ENCODE results near the gene LTA. TPM values are rescaled to one million over a fixed set of nuclear protein-coding genes. Genes with fewer than 3 reads are reported as not detected.

The LTA gene
- total and polyA plus RNA-seq, 2 experiments from 2014 or later, result not detected

DNA sequence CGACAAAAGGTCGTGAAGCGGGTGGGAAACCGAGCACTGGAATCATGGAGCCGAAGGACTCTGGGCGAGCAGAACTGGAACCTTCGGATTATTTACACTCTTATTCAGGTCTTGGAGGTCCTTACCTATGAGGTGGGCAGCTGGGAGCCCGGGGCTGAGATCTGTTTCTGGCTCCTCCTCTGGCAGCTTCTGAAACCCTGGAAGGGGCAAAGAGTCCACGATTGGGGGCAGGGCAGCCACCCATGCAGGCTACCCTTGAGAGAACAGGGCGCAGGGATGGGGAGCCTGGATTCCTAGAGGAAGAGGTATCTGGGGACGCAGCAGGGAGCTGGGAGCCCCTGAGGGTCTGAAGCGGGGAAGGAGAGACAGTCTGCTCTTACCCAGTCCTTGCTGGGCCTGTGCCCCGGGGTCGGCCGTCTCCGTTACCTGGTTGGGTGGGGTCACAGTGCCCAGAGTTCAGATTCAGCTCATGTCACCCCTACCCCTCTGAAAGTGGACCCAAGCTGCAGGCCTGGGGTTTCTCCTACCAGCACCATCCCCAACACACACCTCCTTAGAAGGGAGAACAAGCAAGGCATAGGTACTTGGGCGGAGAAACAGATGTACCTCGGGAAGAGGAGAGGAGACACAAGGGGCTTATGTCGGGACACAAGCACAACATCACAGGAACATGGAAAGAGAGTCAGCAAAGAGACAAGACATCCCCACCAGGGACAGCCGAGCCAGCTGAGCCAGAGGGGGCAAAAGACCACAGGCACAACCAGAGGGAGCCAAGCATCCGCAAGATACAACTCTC lies 9.5 kb downstream of the LTA start:
- TF ChIP-seq EZH2phosphoT487 (IDR thresholded peaks at IDR 0.05; ENCODE audit: insufficient read depth, low read depth), result no peak
- no peak for TF ChIP-seq EZH2 (IDR thresholded peaks at IDR 0.05; ENCODE audit: insufficient read depth, poor library complexity, severe bottlenecking)
- Histone ChIP-seq H3K4me2 (ENCODE audit: unreplicated experiment) (peak overlapping the region; percentile 96), H3K27ac (no peak overlapping the region), H2AFZ (peak overlapping the region; percentile 98), H3K27me3 (replicated peaks; ENCODE audit: insufficient read depth) (no peaks in the 10 kb centered on the region), H3F3A (ENCODE audit: insufficient read depth) (no peaks in the 10 kb centered on the region), H3K4me3 (peak overlapping the region; percentile 97), H3K9ac (peak overlapping the region; percentile 87), H4K20me1 (ENCODE audit: insufficient read depth) (no peaks in the 10 kb centered on the region), H3K4me1 (ENCODE audit: insufficient read depth) (peaks cover 4% of the 10 kb centered on the region; the same call in 1 of the 2 replicates), H3K79me2 (ENCODE audit: insufficient read depth) (no peaks in the 10 kb centered on the region), H3K36me3 (ENCODE audit: low read depth) (no peaks in the 10 kb centered on the region), H3K9me3 (ENCODE audit: low read depth) (no peaks in the 10 kb centered on the region), H3K9me2 (ENCODE audit: insufficient read depth) (no peaks in the 10 kb centered on the region)
- DNase-seq, result no peak
- WGBS, 2 experiments (ENCODE audit: low coverage in 1 of 2, low lambda C conversion rate in 2 of 2, missing lambda C conversion rate in 2 of 2), result 19 to 25% methylated on average over 21 of the region's 21 CpGs
- in situ Hi-C loops (cut with MboI), result no loop called here

DNA sequence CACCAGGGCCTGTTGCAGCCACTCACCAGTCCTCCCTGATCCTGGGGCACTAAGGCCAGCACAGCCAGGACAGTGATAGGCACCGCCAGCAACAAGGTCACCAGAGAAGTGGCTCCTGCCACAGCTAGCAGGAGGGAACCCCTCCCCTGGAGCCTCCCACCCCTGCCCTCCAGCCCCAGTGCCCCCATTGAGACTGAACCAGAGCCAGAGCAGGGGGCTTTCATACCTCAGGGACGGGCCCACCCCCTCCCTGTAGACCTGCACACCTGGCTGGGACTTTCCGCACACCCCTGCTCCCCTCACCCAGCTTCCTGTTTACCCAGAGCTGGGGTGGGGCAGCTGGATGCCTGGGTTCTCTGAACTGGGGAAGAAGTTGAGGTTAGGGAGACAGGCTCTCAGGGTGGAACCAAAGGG lies 10.1 kb downstream of the LTA start, which contains the start of gene LTB:
LTB (minus strand) TSS at position 195 of the 414 bp plus-strand sequence; CDS start at position 188, 7 bp downstream.
- WGBS, 2 experiments (ENCODE audit: low coverage in 1 of 2, low lambda C conversion rate in 2 of 2, missing lambda C conversion rate in 2 of 2), result 74 to 83% methylated on average over 3 of the region's 3 CpGs
- Histone ChIP-seq H3K79me2 (ENCODE audit: insufficient read depth) (no peaks in the 10 kb centered on the region), H3K9me3 (ENCODE audit: low read depth) (no peaks in the 10 kb centered on the region), H3K9me2 (ENCODE audit: insufficient read depth) (no peaks in the 10 kb centered on the region), H3K4me3 (peak within 1 kb of the TSS; percentile 97), H3K4me1 (ENCODE audit: insufficient read depth) (peaks cover 4% of the 10 kb centered on the region; the same call in 1 of the 2 replicates), H3K27ac (no peak within 1 kb of the TSS), H3F3A (ENCODE audit: insufficient read depth) (no peaks in the 10 kb centered on the region), H3K9ac (peak within 1 kb of the TSS; percentile 87), H3K27me3 (replicated peaks; ENCODE audit: insufficient read depth) (no peaks in the 10 kb centered on the region), H2AFZ (peak within 1 kb of the TSS; percentile 98), H4K20me1 (ENCODE audit: insufficient read depth) (no peaks in the 10 kb centered on the region), H3K4me2 (ENCODE audit: unreplicated experiment) (peak within 1 kb of the TSS; percentile 96), H3K36me3 (ENCODE audit: low read depth) (no peaks in the 10 kb centered on the region)
- DNase-seq, result no peak
- no peak for TF ChIP-seq EZH2phosphoT487 (IDR thresholded peaks at IDR 0.05; ENCODE audit: insufficient read depth, low read depth)
- no peak for TF ChIP-seq EZH2 (IDR thresholded peaks at IDR 0.05; ENCODE audit: insufficient read depth, poor library complexity, severe bottlenecking)
- in situ Hi-C loops (cut with MboI), result no loop called here

DNA sequence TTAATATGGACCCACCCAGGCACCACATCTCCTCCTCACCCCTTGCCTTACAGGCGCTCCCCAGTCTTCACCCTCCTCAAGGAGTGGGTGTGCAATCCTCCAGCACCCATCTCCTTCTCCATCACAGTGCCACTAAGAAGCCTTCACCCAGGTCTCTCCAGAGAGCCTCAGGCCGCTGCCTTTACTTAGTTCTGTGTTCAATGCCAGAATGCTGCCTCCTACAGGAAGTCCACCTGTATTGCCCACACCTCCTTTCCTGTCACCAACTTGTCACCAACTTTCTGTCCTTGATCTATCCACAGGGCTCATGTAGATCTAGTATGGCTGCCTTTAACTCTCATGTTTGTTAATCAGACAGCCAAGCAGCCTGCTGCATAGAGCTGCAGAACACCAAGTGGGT lies 13.4 kb downstream of the LTA start:
- Histone ChIP-seq H3K36me3 (ENCODE audit: low read depth) (no peaks in the 10 kb centered on the region), H3K79me2 (ENCODE audit: insufficient read depth) (no peaks in the 10 kb centered on the region), H3K4me3 (no peak overlapping the region), H3K4me1 (ENCODE audit: insufficient read depth) (peaks cover 8% of the 10 kb centered on the region; the same call in 1 of the 2 replicates), H3K27ac (no peak overlapping the region), H3K27me3 (replicated peaks; ENCODE audit: insufficient read depth) (no peaks in the 10 kb centered on the region), H3K4me2 (ENCODE audit: unreplicated experiment) (no peak overlapping the region), H4K20me1 (ENCODE audit: insufficient read depth) (no peaks in the 10 kb centered on the region), H3F3A (ENCODE audit: insufficient read depth) (no peaks in the 10 kb centered on the region), H3K9me3 (ENCODE audit: low read depth) (no peaks in the 10 kb centered on the region), H2AFZ (no peak overlapping the region), H3K9ac (no peak overlapping the region), H3K9me2 (ENCODE audit: insufficient read depth) (no peaks in the 10 kb centered on the region)
- in situ Hi-C loops (cut with MboI), result no loop called here
- peak; percentile 30 for DNase-seq
- TF ChIP-seq EZH2phosphoT487 (IDR thresholded peaks at IDR 0.05; ENCODE audit: insufficient read depth, low read depth) (no peak), EZH2 (IDR thresholded peaks at IDR 0.05; ENCODE audit: insufficient read depth, poor library complexity, severe bottlenecking) (no peak)
- 56 to 58% methylated on average over 2 of the region's 2 CpGs for WGBS, 2 experiments (ENCODE audit: low coverage in 1 of 2, low lambda C conversion rate in 2 of 2, missing lambda C conversion rate in 2 of 2)

DNA sequence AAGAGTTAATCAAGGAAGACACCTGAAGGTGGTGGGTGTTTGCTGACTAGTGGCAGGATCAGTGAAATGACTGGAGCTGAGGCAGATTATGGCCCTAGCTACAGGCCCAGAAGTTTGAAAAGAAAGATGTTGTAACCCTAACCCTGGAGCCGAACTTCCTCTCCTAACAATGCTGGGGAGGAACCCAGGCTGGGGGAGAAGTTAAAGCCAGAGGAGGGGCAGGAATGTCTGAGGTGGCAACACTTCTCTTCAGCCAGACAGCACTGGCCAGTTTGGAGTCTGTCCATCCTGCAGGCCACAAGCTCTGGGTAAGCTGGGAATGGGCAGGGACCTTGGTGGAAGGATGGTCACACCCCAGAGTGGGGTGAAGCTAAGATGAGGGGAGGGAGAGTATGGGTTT lies 13.9 kb downstream of the LTA start, which contains the start of gene LST1:
LST1 (plus strand) TSS at position 270 of the 400 bp plus-strand sequence. CDS start 1,023 bp downstream, outside the sequence.
- in situ Hi-C loops (cut with MboI), result no loop called here
- no peaks in the 10 kb centered on the region for H3K9me2 ChIP-seq (ENCODE audit: insufficient read depth)
- TF ChIP-seq EZH2phosphoT487 (IDR thresholded peaks at IDR 0.05; ENCODE audit: insufficient read depth, low read depth) (no peak), EZH2 (IDR thresholded peaks at IDR 0.05; ENCODE audit: insufficient read depth, poor library complexity, severe bottlenecking) (no peak)

More for the DNA sequence above, 13.9 kb downstream of the LTA start, which contains the start of gene LST1:
- no peak within 1 kb of the TSS for H3K4me3 ChIP-seq
- no peaks in the 10 kb centered on the region for H3K9me3 ChIP-seq (ENCODE audit: low read depth)
- H3K79me2 ChIP-seq (ENCODE audit: insufficient read depth), result no peaks in the 10 kb centered on the region
- no peak for DNase-seq
- H3F3A ChIP-seq (ENCODE audit: insufficient read depth), result no peaks in the 10 kb centered on the region
- H3K27ac ChIP-seq, result no peak within 1 kb of the TSS
- WGBS, 2 experiments (ENCODE audit: low coverage in 1 of 2, low lambda C conversion rate in 2 of 2, missing lambda C conversion rate in 2 of 2), result 26 to 56% methylated on average over 1 of the region's 1 CpG
- no peak within 1 kb of the TSS for H3K4me2 ChIP-seq (ENCODE audit: unreplicated experiment)
- H3K4me1 ChIP-seq (ENCODE audit: insufficient read depth), result peaks cover 8% of the 10 kb centered on the region; the same call in 1 of the 2 replicates
- H3K36me3 ChIP-seq (ENCODE audit: low read depth), result no peaks in the 10 kb centered on the region
- H2AFZ ChIP-seq, result no peak within 1 kb of the TSS
- no peak within 1 kb of the TSS for H3K9ac ChIP-seq
- no peaks in the 10 kb centered on the region for H4K20me1 ChIP-seq (ENCODE audit: insufficient read depth)
- H3K27me3 ChIP-seq (replicated peaks; ENCODE audit: insufficient read depth), result no peaks in the 10 kb centered on the region

All from GM23248 (cell line).